ENCODE data around the gene LDHB.
"Not testable (repeated sequence)": the region's sequence is repeated elsewhere in the genome, so short reads cannot be mapped to it uniquely, and the experiment has no call there.

The LDHB gene

GRCh38 chr12:21606175-21606574 is 51.5 kb downstream of the LDHB start:
- DNase-seq = no peak

GRCh38 chr12:21604245-21605101 is 53.2 kb downstream of the LDHB start, which contains the start of gene GYS2:
GYS2 (minus strand) TSS chr12:21604847; CDS start chr12:21604592, 255 bp downstream.
- DNase-seq = no peak

GRCh38 chr12:21602774-21603173 is 54.9 kb downstream of the LDHB start:
- no peak for DNase-seq

GRCh38 chr12:21600196-21600595 is 57.4 kb downstream of the LDHB start:
- DNase-seq = no peak

GRCh38 chr12:21599143-21599999 is 58.3 kb downstream of the LDHB start:
- DNase-seq = no peak

- no peak for DNase-seq
These were observed 59.0 kb downstream of the LDHB start for GRCh38 chr12:21598651-21599050.

GRCh38 chr12:21595356-21595755 is 62.3 kb downstream of the LDHB start:
- DNase-seq = not testable (repeated sequence)

GRCh38 chr12:21585485-21585884 is 72.2 kb downstream of the LDHB start:
- no peak for DNase-seq

Measured in NCI-H1930 (cell line).